HCT116 (cell line): ENCODE data around the gene SUV39H1. TPM values are rescaled to one million over a fixed set of nuclear protein-coding genes. Genes with fewer than 3 reads are reported as not detected.

Source experiments
- ATAC-seq: fragments of 200-7000 bp; cut with Tn5 transposase; 2 replicates; pipeline ENCODE4 v1.9.1; 2020; ENCODE audit warnings: mild to moderate bottlenecking, moderate library complexity
- BruUV-seq: library from RNA; stranded (reverse); fragments of 400-500 nt; replicated peaks from 2 replicates; lab custom pipeline; 2021; lab: Mats Ljungman, UMichigan
- CTCF ChIA-PET: fragments of 300-600 bp; sonication (Branson Sonifier 250); formaldehyde crosslinking; loops from one replicate; lab custom pipeline; 2021; ENCODE audit warnings: antibody characterized with exemption; lab: Charles Lee
- POLR2A ChIA-PET: fragments of 300-600, 350-600 bp; sonication (Branson Sonifier 250); formaldehyde crosslinking; loops from one replicate; lab custom pipeline; 2021; ENCODE audit warnings: antibody characterized with exemption; lab: Charles Lee
- RAD21 ChIA-PET, 2 experiments: fragments of 300-600 bp; sonication (Branson Sonifier 250); formaldehyde crosslinking; loops; one replicate each; lab custom pipeline; 2023; ENCODE audit warnings: low total read pairs in 2 of 2; ENCODE audit not compliant: uncharacterized antibody in 2 of 2, unreplicated experiment in 2 of 2, low non-redundant PET in 1 of 2; lab: Charles Lee
- DNase-seq: peaks from one replicate; pipeline ENCODE4 v3.0.0-alpha.2; 2010; ENCODE audit warnings: low read depth, low spot score
- H2AFZ ChIP-seq: fragments of 200-600 bp; shearing (Covaris generic), sonication (generic); 2 replicates; pipeline ENCODE4 v1.6.1; 2017; ENCODE audit warnings: low read depth, mixed run types, mixed read lengths, antibody characterized with exemption, low read length; ENCODE audit not compliant: poor library complexity, severe bottlenecking
- H3K27ac ChIP-seq: 2 replicates; pipeline ENCODE4 v1.5.1; 2012; ENCODE audit warnings: low read depth, low read length
- H3K27me3 ChIP-seq: fragments of 200-600 bp; sonication (generic); 2 replicates; pipeline ENCODE4 v1.6.1; 2016; ENCODE audit warnings: mixed run types, low read length, mixed read lengths; ENCODE audit not compliant: insufficient read depth
- H3K36me3 ChIP-seq, 2 experiments: fragments of 200-500 bp in 1 of 2; fragments of 200-600 bp in 1 of 2; sonication (Bioruptor generic) in 1 of 2; sonication (generic) in 1 of 2; 2 replicates each; pipeline versions ENCODE4 v1.5.1 to v1.6.1; 2014 to 2016; ENCODE audit warnings: low read length in 2 of 2, inconsistent platforms in 1 of 2, mixed read lengths in 1 of 2, mixed run types in 1 of 2; ENCODE audit not compliant: insufficient read depth in 2 of 2, control insufficient read depth in 1 of 2
- H3K4me1 ChIP-seq, 2 experiments: fragments of 200-600 bp in 1 of 2; sonication (generic) in 1 of 2; 2 replicates each; pipeline versions ENCODE4 v1.5.1 to v1.6.1; 2012 to 2017; ENCODE audit warnings: low read length in 2 of 2, inconsistent platforms in 1 of 2, mild to moderate bottlenecking in 1 of 2, mixed read lengths in 1 of 2, mixed run types in 1 of 2, moderate library complexity in 1 of 2; ENCODE audit not compliant: insufficient read depth in 2 of 2, control insufficient read depth in 1 of 2
- H3K4me2 ChIP-seq: fragments of 200-600 bp; sonication (generic); 2 replicates; pipeline ENCODE4 v1.6.1; 2017; ENCODE audit warnings: mixed run types, low read length, mixed read lengths
- H3K4me3 ChIP-seq, 2 experiments: fragments of 200-600 bp in 1 of 2; sonication (generic) in 1 of 2; replicated peaks in 1 of 2; 2 replicates each; pipeline ENCODE4 v1.5.1; 2011 to 2016; ENCODE audit warnings: low read length in 2 of 2, control low read depth in 1 of 2, low read depth in 1 of 2, mild to moderate bottlenecking in 1 of 2, mixed read lengths in 1 of 2, mixed run types in 1 of 2
- H3K79me2 ChIP-seq: fragments of 200-600 bp; sonication (generic); 2 replicates; pipeline ENCODE4 v1.6.1; 2017; ENCODE audit warnings: mild to moderate bottlenecking, mixed run types, low read length, moderate library complexity, mixed read lengths; ENCODE audit not compliant: insufficient read depth
- H3K9ac ChIP-seq: fragments of 200-600 bp; sonication (generic); 2 replicates; pipeline ENCODE4 v1.6.1; 2016; ENCODE audit warnings: low read length, mixed read lengths
- H3K9me2 ChIP-seq: fragments of 200-600 bp; sonication (generic), shearing (Covaris generic); 2 replicates; pipeline ENCODE4 v1.6.1; 2017; ENCODE audit warnings: mixed run types, mild to moderate bottlenecking, moderate library complexity; ENCODE audit not compliant: insufficient read depth
- H3K9me3 ChIP-seq, 2 experiments: fragments of 200-500 bp in 1 of 2; fragments of 200-600 bp in 1 of 2; sonication (Bioruptor generic) in 1 of 2; sonication (generic) in 1 of 2; 2 replicates each; pipeline ENCODE4 v1.6.1; 2014 to 2017; ENCODE audit warnings: low read length in 2 of 2, mixed read lengths in 2 of 2, inconsistent platforms in 1 of 2, low read depth in 1 of 2, mild to moderate bottlenecking in 1 of 2, mixed run types in 1 of 2, moderate library complexity in 1 of 2; ENCODE audit not compliant: control insufficient read depth in 1 of 2, insufficient read depth in 1 of 2
- H4K20me1 ChIP-seq: fragments of 200-600 bp; sonication (generic), shearing (Covaris generic); 2 replicates; pipeline ENCODE4 v1.6.1; 2017; ENCODE audit warnings: mixed run types, mild to moderate bottlenecking, moderate library complexity; ENCODE audit not compliant: insufficient read depth
- CBX3 ChIP-seq: IDR thresholded peaks from 2 replicates; pipeline ENCODE4 v1.6.1; 2012; ENCODE audit warnings: low read depth
- EGR1 ChIP-seq: IDR thresholded peaks from 2 replicates; pipeline ENCODE4 v1.6.1; 2012; ENCODE audit warnings: low read depth
- RAD21 ChIP-seq: IDR thresholded peaks from 2 replicates; pipeline ENCODE4 v1.6.1; 2012; ENCODE audit warnings: low read depth, mild to moderate bottlenecking
- SIN3A ChIP-seq: IDR thresholded peaks from 2 replicates; pipeline ENCODE4 v1.6.1; 2012; ENCODE audit warnings: low read depth
- SRF ChIP-seq: IDR thresholded peaks from 2 replicates; pipeline ENCODE4 v1.6.1; 2012; ENCODE audit warnings: low read depth
- YY1 ChIP-seq: IDR thresholded peaks from 2 replicates; pipeline ENCODE4 v1.6.1; 2011; ENCODE audit warnings: low read length, low read depth, moderate library complexity, mild to moderate bottlenecking; ENCODE audit not compliant: insufficient replicate concordance; ENCODE audit errors: extremely low read depth
- intact Hi-C: fragments of 100-400 bp; cut with micrococcal nuclease; formaldehyde crosslinking; loops from 2 replicates; pipeline ENCODE4 v1.10.0; 2022
- total RNA-seq: library from RNA; stranded (reverse); gene quantifications from one replicate; pipeline ENCODE4 v1.2.1, GENCODE V29; 2021; ENCODE audit not compliant: unreplicated experiment
- TF ChIP-seq, protein P1 (sequence below), 3 experiments: fragments of 200-600 bp in 1 of 3; sonication (generic) in 1 of 3; IDR thresholded peaks in 2 of 3; conservative IDR thresholded peaks in 1 of 3; 2 replicates each; pipeline ENCODE4 v1.5.1; 2012 to 2017; ENCODE audit warnings: low read depth in 2 of 3, low read length in 2 of 3, antibody characterized with exemption in 1 of 3, borderline replicate concordance in 1 of 3, control low read depth in 1 of 3, mild to moderate bottlenecking in 1 of 3, mixed read lengths in 1 of 3, mixed run types in 1 of 3, moderate library complexity in 1 of 3; ENCODE audit not compliant: insufficient read depth in 1 of 3
- TF ChIP-seq, protein P2 (sequence below): IDR thresholded peaks from 2 replicates; pipeline ENCODE4 v1.6.1; 2012; ENCODE audit warnings: low read depth
- TF ChIP-seq, protein P3 (sequence below): IDR thresholded peaks from 2 replicates; pipeline ENCODE4 v1.6.1; 2012

SUV39H1 gene
- total RNA-seq, 1 experiment from 2014 or later: 16.3 TPM

DNA sequence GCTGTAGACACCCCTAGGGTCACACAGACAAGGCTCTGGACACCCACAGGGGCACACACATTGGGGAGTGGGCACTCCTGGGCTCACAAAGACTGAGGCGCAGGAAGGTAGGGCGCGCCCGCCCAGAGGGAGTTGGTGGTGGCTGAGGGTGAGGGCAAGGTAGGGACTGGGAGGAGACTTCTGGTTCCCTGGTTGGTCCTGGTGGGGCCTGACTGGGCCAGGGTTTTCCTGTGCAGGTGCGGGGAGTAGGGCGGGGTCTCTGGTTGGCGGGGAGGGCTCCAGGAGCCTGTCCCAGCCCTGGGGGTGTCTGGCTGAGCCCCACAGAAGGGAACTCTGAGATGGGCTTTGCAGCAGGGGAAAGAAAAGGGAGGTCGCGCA, 19.7 kb upstream of the SUV39H1 start:
- Histone ChIP-seq H3K4me3 (peak overlapping the region; percentile 71 to 78), H3K27me3 (no peaks in the 10 kb centered on the region), H3K36me3 (no peaks in the 10 kb centered on the region), H3K9me3 (no peaks in the 10 kb centered on the region), H3K4me1 (peaks cover 3 to 7% of the 10 kb centered on the region in 2 experiments; a peak in 1 of 4 replicates), H3K9me2 (no peaks in the 10 kb centered on the region), H3K4me2 (peak overlapping the region; percentile 80), H4K20me1 (no peaks in the 10 kb centered on the region), H3K9ac (peak overlapping the region; percentile 75), H3K27ac (peak overlapping the region; percentile 79), H3K79me2 (no peaks in the 10 kb centered on the region), H2AFZ (no peak overlapping the region)
- ChIA-PET CTCF (interaction anchor here (1.0 kb wide), 1 partner anchor 28 kb away, joined by 3 read pairs; no protein-coding TSS in a partner anchor), POLR2A (interaction anchor here (1.0 kb wide), 1 partner anchor 60 kb away, joined by 3 read pairs; no protein-coding TSS in a partner anchor), RAD21 (no interaction called here)
- ATAC-seq (peak; percentile 37), DNase-seq (no peak)
- no TSS peak for BruUV-seq
- TF ChIP-seq EGR1: no peak
- no peak for TF ChIP-seq SIN3A
- no peak for TF ChIP-seq RAD21
- TF ChIP-seq, protein P1, sequence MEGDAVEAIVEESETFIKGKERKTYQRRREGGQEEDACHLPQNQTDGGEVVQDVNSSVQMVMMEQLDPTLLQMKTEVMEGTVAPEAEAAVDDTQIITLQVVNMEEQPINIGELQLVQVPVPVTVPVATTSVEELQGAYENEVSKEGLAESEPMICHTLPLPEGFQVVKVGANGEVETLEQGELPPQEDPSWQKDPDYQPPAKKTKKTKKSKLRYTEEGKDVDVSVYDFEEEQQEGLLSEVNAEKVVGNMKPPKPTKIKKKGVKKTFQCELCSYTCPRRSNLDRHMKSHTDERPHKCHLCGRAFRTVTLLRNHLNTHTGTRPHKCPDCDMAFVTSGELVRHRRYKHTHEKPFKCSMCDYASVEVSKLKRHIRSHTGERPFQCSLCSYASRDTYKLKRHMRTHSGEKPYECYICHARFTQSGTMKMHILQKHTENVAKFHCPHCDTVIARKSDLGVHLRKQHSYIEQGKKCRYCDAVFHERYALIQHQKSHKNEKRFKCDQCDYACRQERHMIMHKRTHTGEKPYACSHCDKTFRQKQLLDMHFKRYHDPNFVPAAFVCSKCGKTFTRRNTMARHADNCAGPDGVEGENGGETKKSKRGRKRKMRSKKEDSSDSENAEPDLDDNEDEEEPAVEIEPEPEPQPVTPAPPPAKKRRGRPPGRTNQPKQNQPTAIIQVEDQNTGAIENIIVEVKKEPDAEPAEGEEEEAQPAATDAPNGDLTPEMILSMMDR (IDR thresholded peaks at IDR 0.05 in 2 of 3, conservative IDR thresholded peaks at IDR 0.05 in 1 of 3; ENCODE audit: borderline replicate concordance in 1 of 3, insufficient read depth in 1 of 3, low read depth in 2 of 3, low read length in 2 of 3): no peak
- no peak for TF ChIP-seq YY1
- intact Hi-C loops: no loop called here

DNA sequence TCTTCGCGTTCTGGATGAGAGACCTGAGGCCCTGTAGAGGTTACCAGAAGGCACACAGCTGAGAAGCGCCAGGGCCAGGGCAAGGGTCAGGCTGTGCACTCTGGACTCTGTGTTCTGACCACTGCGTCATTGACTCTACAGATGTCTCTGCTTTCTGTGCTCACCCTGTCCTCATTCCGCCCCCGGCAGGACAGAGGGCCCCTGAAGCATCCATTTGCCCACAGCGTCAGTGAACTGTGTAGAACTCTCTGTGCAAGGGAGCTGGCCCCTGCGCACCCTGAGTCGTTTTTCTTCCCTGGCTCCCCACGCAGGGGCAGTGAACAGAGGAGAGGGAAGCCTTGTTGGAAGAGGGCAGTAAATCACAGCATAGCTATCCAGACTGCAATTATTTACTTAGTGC, 19.0 kb upstream of the SUV39H1 start:
- TSS peak; percentile 72 for BruUV-seq
- intact Hi-C loops: no loop called here

More for the DNA sequence above, 19.0 kb upstream of the SUV39H1 start:
- CTCF ChIA-PET: no interaction called here
- Histone ChIP-seq H3K9ac (peak overlapping the region; percentile 75), H3K4me2 (peak overlapping the region; percentile 80), H3K9me2 (no peaks in the 10 kb centered on the region), H3K9me3 (no peaks in the 10 kb centered on the region), H3K79me2 (no peaks in the 10 kb centered on the region), H3K4me3 (peak overlapping the region; percentile 71 to 78), H4K20me1 (no peaks in the 10 kb centered on the region), H3K27ac (no peak overlapping the region), H3K27me3 (no peaks in the 10 kb centered on the region), H3K36me3 (no peaks in the 10 kb centered on the region), H3K4me1 (peaks cover 3 to 7% of the 10 kb centered on the region in 2 experiments; a peak in 1 of 4 replicates), H2AFZ (no peak overlapping the region)
- RAD21 ChIA-PET: no interaction called here
- TF ChIP-seq, protein P1 (IDR thresholded peaks at IDR 0.05 in 2 of 3, conservative IDR thresholded peaks at IDR 0.05 in 1 of 3; ENCODE audit: borderline replicate concordance in 1 of 3, insufficient read depth in 1 of 3, low read depth in 2 of 3, low read length in 2 of 3): no peak
- TF ChIP-seq SRF (no peak), SIN3A (no peak), CBX3 (no peak)
- TF ChIP-seq, protein P2, sequence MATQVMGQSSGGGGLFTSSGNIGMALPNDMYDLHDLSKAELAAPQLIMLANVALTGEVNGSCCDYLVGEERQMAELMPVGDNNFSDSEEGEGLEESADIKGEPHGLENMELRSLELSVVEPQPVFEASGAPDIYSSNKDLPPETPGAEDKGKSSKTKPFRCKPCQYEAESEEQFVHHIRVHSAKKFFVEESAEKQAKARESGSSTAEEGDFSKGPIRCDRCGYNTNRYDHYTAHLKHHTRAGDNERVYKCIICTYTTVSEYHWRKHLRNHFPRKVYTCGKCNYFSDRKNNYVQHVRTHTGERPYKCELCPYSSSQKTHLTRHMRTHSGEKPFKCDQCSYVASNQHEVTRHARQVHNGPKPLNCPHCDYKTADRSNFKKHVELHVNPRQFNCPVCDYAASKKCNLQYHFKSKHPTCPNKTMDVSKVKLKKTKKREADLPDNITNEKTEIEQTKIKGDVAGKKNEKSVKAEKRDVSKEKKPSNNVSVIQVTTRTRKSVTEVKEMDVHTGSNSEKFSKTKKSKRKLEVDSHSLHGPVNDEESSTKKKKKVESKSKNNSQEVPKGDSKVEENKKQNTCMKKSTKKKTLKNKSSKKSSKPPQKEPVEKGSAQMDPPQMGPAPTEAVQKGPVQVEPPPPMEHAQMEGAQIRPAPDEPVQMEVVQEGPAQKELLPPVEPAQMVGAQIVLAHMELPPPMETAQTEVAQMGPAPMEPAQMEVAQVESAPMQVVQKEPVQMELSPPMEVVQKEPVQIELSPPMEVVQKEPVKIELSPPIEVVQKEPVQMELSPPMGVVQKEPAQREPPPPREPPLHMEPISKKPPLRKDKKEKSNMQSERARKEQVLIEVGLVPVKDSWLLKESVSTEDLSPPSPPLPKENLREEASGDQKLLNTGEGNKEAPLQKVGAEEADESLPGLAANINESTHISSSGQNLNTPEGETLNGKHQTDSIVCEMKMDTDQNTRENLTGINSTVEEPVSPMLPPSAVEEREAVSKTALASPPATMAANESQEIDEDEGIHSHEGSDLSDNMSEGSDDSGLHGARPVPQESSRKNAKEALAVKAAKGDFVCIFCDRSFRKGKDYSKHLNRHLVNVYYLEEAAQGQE: no peak
- TF ChIP-seq, protein P3, sequence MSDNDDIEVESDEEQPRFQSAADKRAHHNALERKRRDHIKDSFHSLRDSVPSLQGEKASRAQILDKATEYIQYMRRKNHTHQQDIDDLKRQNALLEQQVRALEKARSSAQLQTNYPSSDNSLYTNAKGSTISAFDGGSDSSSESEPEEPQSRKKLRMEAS: no peak
- ATAC-seq: no peak
- POLR2A ChIA-PET: no interaction called here
- DNase-seq: no peak
